ENCODE data around the gene PTPRT.

Gene PTPRT

DNA sequence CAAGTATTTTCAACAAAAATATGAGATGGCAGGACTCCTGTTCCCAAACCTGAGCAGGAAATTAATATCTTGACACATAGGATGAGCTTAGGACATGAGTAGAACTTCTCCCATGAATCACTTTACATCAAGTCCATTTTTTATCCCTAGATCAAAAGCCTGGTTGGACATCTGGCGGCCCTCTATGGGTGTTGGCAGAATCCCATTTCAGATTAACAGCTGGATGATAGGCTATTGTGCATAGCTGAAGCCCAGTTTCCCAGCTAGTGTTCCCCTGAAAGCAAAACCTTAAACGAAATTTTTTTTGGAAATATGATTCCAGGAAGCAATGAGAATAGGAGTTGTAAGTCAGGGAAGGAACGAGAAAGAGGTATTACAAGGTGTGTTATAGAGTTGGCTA lies 1122.1 kb downstream of the PTPRT start:
- no peak for DNase-seq (ENCODE audit: low read depth, low spot score)

- no peak for DNase-seq (ENCODE audit: low read depth, low spot score)
Measured at GRCh38 chr20:42067174-42067573, 1122.5 kb downstream of the PTPRT start.

- DNase-seq (ENCODE audit: low read depth, low spot score), result no peak
Measured at GRCh38 chr20:42063141-42063540, 1126.6 kb downstream of the PTPRT start.

DNA sequence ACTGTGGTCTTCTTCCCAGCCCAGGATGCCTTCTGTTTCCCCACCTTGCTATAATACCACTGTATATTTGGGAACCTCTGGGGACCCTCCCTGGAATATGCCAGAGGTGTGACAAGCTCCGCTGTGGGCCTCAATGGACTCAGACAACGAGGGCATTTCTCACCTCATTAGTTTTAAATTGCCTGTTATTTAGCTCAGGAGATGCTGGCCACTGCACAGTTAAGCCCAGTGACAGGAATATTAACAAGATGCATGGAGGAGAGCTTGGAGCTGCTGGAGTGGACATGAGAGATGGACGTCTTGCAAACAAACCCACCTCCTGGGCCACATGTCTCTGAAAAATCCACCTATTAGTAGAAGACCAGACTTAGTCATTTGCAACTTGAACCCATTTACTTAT lies 1136.4 kb downstream of the PTPRT start:
- no peak for DNase-seq (ENCODE audit: low read depth, low spot score)

- DNase-seq (ENCODE audit: low read depth, low spot score), result no peak
Measured at GRCh38 chr20:42051921-42052320, 1137.8 kb downstream of the PTPRT start.

- no peak for DNase-seq (ENCODE audit: low read depth, low spot score)
Measured at GRCh38 chr20:42046371-42047085, 1143.2 kb downstream of the PTPRT start.

- no peak for DNase-seq (ENCODE audit: low read depth, low spot score)
Measured at GRCh38 chr20:42043921-42044320, 1145.8 kb downstream of the PTPRT start.

DNA sequence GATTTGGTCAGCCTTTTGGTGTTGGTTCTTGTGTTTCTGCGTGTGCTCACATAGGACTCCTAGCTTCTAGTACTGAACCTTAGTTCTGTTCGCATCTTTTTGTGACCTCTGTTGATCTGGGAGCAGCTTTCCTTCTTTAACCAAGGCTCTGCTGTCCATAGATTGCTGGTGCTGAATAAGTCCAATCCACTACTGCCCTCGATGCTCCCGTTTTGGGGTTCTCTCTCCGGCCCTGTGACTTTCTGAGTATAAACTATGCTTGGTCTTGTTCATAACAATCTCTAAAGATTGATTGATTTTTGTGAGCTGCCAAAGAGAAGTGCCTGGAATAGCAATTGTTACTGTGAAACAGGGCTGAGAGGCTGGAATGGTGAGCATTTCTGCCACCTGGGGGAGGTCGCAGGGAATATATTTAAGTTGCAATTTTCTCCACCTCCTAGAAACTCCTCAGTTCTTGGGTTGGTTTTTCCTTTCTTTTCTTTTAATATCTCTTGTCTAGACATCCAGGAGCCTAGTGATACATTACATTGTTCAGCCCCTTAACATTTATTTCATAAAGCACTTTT lies 1148.6 kb downstream of the PTPRT start:
- peak; percentile 30 for DNase-seq (ENCODE audit: low read depth, low spot score)

DNA sequence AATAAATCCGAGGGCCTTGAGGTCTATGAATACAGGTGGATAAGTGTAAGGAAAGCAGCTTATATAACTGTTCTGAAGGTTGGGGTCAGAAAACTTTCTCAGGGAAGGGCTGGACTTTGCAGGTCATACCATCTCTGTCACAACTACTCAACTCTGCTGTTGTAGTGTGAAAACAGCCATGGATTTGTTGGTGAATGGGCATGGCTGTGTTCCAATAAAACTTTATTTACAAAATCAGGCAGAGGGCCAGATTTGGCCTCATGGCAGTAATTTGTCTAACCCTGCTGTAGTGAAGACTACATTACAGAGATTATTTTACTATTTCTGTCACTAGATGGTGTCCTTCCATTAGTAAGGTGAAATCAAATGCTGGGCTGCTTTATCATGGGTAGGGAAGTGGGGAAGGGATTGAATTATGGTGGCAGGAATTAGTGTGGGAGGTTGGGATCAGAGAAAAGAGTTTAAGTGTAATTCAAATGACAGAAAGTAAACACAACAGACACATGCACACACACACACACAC lies 1161.9 kb downstream of the PTPRT start:
- DNase-seq (ENCODE audit: low read depth, low spot score), result no peak

GRCh38 chr20:42026599-42026998 lies 1163.1 kb downstream of the PTPRT start:
- DNase-seq (ENCODE audit: low read depth, low spot score), result no peak

DNA sequence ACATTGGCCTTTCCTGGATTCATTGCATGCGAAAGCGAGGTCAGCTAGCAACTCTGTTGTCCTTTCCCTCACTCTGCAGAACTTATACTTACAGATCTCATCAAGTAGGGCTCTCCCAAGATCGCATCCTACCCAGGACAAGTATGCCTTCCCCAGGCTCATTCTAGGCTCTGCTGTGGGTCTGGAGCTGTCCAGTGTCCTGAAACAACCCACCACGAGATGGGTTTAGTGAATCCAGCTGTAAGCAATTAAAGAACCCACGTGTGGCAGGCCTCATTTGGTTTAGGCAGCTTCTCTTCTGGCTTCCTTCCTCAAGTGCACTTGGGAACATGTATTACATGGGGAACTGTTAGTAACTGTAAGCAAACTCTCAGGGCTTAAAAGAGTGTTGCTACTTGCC lies 1165.1 kb downstream of the PTPRT start:
- peak; percentile 44 for DNase-seq (ENCODE audit: low read depth, low spot score)
